Cardiac septum (tissue), 1 donor: ENCODE measurements around the gene PIK3IP1. TPM values are rescaled to one million over a fixed set of nuclear protein-coding genes. Genes with fewer than 3 reads are reported as not detected.

Experiments used
- DNase-seq: peaks from one replicate; pipeline ENCODE4 v3.0.0-alpha.2; 2020; ENCODE audit warnings: low spot score
- intact Hi-C: fragments of 100-400 bp; cut with DNase I; formaldehyde crosslinking; loops from one replicate; pipeline ENCODE4 v1.14.0; 2022
- total RNA-seq: library from RNA; stranded (reverse); fragmentation: NEBNext Ultra II Directional; extraction: Animal tissue kit (Norgen Biotek cat#: 25700); gene quantifications from one replicate; pipeline ENCODE4 v1.2.1, GENCODE V29; 2021
- donor health status: DM: no; HTN: no; CAD: no.

PIK3IP1 gene
- total RNA-seq, 1 donor from 2014 or later: 10.5 TPM

GRCh38 chr22:31284281-31285155 lies 7.8 kb downstream of the PIK3IP1 start:
- intact Hi-C loops: loop anchor here (5.0 kb wide), 1 partner anchor 72 kb away; the partner anchor contains the start of gene LIMK2
- peak; percentile 56 for DNase-seq

- DNase-seq: peak; percentile 70
- intact Hi-C loops: no loop called here
These were observed 9.4 kb downstream of the PIK3IP1 start for GRCh38 chr22:31282748-31283468.

- peak; percentile 64 for DNase-seq
- intact Hi-C loops: no loop called here
These were observed 10.6 kb downstream of the PIK3IP1 start for GRCh38 chr22:31281733-31282132.

GRCh38 chr22:31279821-31280505 lies 12.3 kb downstream of the PIK3IP1 start:
- peak; percentile 6 for DNase-seq
- intact Hi-C loops: loop anchor here (10.0 kb wide), 1 partner anchor 175 kb away; the partner anchor contains the start of gene SELENOM

GRCh38 chr22:31279327-31279669 lies 13.0 kb downstream of the PIK3IP1 start:
- intact Hi-C loops: loop anchor here (10.0 kb wide), 1 partner anchor 174 kb away; the partner anchor contains the start of gene SELENOM
- peak; percentile 5 for DNase-seq

- intact Hi-C loops: loop anchor here (10.0 kb wide), 1 partner anchor 174 kb away; the partner anchor contains the start of gene SELENOM
- DNase-seq: peak; percentile 67
These were observed 13.5 kb downstream of the PIK3IP1 start for GRCh38 chr22:31278626-31279326.

- peak; percentile 60 for DNase-seq
- intact Hi-C loops: loop anchor here (10.0 kb wide), 1 partner anchor 173 kb away; the partner anchor contains the start of gene SELENOM
These were observed 14.1 kb downstream of the PIK3IP1 start for GRCh38 chr22:31278151-31278621.

- peak; percentile 6 for DNase-seq
- intact Hi-C loops: loop anchor here (10.0 kb wide), 1 partner anchor 173 kb away; the partner anchor contains the start of gene SELENOM
These were observed 14.5 kb downstream of the PIK3IP1 start for GRCh38 chr22:31277741-31278140.

- intact Hi-C loops: loop anchor here (10.0 kb wide), 1 partner anchor 172 kb away; the partner anchor contains the start of gene SELENOM
- DNase-seq: peak; percentile 24
These were observed 15.7 kb downstream of the PIK3IP1 start for GRCh38 chr22:31276426-31277167.

- DNase-seq: no peak
- intact Hi-C loops: loop anchor here (10.0 kb wide), 1 partner anchor 171 kb away; the partner anchor contains the start of gene SELENOM
These were observed 16.7 kb downstream of the PIK3IP1 start for GRCh38 chr22:31275576-31275975.

GRCh38 chr22:31275018-31275417 lies 17.3 kb downstream of the PIK3IP1 start:
- peak; percentile 29 for DNase-seq

GRCh38 chr22:31274017-31274416 lies 18.3 kb downstream of the PIK3IP1 start:
- intact Hi-C loops: loop anchor here (5.0 to 10.0 kb wide), 2 partner anchors 62 to 169 kb away; partner anchors contain the start of genes LIMK2 and SELENOM

More at GRCh38 chr22:31275018-31275417, 17.3 kb downstream of the PIK3IP1 start:
- intact Hi-C loops: loop anchor here (10.0 kb wide), 1 partner anchor 170 kb away; the partner anchor contains the start of gene SELENOM

GRCh38 chr22:31272522-31273446 lies 19.5 kb downstream of the PIK3IP1 start:
- DNase-seq: peak; percentile 74
- intact Hi-C loops: loop anchor here (5.0 to 10.0 kb wide), 2 partner anchors 60 to 168 kb away; partner anchors contain the start of genes LIMK2 and SELENOM

More at GRCh38 chr22:31274017-31274416, 18.3 kb downstream of the PIK3IP1 start:
- peak; percentile 14 for DNase-seq

- DNase-seq: peak; percentile 44
- intact Hi-C loops: loop anchor here (5.0 to 10.0 kb wide), 2 partner anchors 59 to 167 kb away; partner anchors contain the start of genes LIMK2 and SELENOM
These were observed 20.8 kb downstream of the PIK3IP1 start for GRCh38 chr22:31271485-31271884.

GRCh38 chr22:31271026-31271425 lies 21.3 kb downstream of the PIK3IP1 start:
- intact Hi-C loops: loop anchor here (5.0 to 10.0 kb wide), 2 partner anchors 59 to 166 kb away; partner anchors contain the start of genes LIMK2 and SELENOM
- no peak for DNase-seq

GRCh38 chr22:31269892-31270579 lies 22.3 kb downstream of the PIK3IP1 start:
- intact Hi-C loops: loop anchor here (5.0 to 10.0 kb wide), 2 partner anchors 58 to 165 kb away; partner anchors contain the start of genes LIMK2 and SELENOM

More at GRCh38 chr22:31269892-31270579, 22.3 kb downstream of the PIK3IP1 start:
- DNase-seq: no peak
